GM18868 (cell line): Measurements from ENCODE around the gene SMTN.
"Not testable (repeated sequence)": the region's sequence is repeated elsewhere in the genome, so short reads cannot be mapped to it uniquely, and the experiment has no call there.

Source experiments
- ATAC-seq: cut with Tn5 transposase; IDR thresholded peaks from one replicate; pipeline ENCODE4 v1.9.1; 2021; ENCODE audit warnings: mild to moderate bottlenecking, moderate library complexity; ENCODE audit not compliant: unreplicated experiment

The SMTN gene

GRCh38 chr22:31080848-31081649, at the start of gene SMTN:
Gene SMTN (plus strand): TSS chr22:31081318. CDS start chr22:31083259, 1,941 bp downstream.
- peak; percentile 63 for ATAC-seq

GRCh38 chr22:31036671-31037550, 44.2 kb upstream of the SMTN start:
- no peak for ATAC-seq

GRCh38 chr22:31038686-31039085, 42.4 kb upstream of the SMTN start:
- ATAC-seq, result no peak

DNA sequence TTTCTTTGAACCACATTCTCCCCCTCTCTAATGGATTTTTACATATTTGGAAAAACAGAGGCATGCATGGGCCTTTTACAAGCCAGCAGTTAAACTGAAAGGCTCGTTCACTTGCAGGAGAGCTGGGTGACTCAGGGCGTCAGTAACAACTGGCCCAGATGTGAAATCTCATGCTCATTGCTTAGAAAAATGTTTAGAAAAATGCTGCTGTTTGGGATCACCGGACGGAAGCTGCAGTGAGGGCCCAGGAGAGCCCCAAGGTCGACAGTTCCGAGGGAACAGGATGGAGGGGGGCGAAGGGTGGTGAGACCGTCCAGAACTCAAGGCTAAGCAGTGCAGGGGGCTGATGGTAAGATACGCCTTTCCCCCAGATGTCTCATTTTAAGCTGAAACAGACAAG, 41.7 kb upstream of the SMTN start:
- ATAC-seq, result no peak

DNA sequence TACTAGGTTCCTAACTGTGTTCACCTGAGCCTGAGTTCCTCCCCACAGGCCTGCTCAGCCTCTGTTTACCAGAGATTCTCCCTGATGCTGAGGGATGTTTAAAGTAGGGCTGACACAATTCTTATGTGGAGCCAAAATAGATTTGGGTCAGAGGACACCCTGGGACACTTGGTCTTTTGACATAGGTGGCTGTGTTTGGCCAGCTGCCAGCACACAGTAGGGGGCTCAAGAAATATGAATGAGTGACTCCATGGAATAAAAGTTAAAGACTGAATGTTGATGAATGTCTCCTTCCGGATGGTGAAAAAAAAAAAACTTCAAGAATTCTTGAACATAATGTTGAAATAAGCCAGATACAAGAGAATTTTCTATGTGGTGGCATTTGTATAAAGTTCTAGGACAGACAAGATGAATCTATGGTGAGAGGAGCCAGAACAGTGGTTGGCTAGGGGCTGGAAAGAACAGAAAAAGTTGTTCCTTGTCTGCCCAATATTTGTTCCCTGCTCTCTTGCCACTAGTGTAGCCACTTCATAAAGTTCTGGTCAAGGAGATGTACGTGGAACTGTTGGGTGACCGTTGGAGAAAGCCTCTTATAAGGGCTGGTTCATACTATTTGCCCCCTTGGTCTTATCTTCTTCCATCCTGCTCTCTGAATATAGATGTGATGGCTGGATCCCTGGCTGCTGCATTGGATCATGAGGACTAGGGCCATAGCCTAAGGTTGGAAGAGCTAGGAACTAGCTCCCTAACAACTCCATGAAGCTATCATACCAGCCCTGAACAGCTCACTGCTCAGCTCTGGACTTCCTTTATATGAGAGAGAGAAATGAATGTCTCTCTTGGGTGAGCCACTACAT, 40.3 kb upstream of the SMTN start:
- no peak for ATAC-seq

- ATAC-seq, result no peak
These were observed 36.8 kb upstream of the SMTN start for GRCh38 chr22:31044262-31044861.

DNA sequence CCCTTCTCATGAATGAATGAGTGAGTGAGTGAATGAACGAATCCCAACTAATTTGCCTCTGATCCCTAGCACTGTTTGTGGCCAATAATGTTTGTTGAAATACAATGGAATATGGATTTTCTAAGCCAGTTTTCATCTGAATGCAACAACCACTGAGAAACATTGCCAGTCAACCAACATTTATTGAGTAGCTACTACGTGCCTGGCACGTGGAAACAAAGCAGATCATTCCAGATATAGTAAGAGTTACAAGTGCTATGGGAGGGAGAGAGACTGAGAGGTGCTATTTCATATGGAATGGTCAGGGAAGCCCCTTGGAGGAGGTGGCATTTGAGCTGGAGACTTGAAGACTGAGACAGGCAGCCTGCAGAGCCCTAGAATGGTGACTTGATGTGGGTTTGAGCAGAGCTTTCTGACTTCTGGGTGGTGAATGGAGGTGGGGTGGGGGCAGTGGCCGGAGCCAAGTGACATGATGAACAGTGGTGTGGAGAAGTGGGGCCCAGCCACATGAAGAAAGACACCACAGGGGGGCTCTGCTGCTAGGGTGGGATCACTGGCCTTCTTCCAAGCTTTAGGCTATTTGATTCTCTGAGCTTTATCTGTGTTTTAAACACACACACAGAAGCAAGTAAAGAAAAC, 35.1 kb upstream of the SMTN start:
- ATAC-seq, result no peak

DNA sequence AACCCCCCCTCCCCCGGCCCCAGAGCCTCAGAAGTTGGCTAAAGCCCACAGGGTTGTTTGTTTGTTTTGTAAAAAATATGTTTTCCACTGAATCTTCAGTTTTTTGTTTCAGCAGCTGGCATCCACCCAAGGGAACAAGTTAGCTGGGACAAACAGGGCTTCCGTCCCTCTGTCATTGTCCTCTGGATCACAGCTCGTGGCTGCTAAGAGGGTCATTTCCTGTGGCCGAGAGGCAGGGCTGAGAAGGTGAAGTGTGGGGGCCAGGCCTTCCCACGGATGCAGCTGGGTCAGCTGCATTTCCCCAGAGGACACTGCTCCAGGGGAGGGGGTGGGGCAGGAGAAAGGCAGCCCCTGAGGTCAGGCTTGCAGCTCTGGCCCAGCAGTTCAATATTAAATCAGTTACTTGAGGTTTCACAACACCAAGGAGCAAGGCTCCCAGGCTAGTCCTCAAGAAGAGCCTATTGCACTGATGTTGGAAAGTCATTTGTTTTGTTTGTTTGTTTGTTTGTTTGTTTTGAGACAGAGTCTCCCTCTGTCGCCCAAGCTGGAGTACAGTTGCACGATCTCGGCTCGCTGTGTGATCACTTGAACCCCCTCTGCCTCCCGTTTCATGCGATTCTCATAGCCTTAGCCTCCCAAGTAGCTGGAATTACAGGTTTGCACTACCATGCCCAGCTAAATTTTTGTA, 34.4 kb upstream of the SMTN start:
- ATAC-seq, result no peak

DNA sequence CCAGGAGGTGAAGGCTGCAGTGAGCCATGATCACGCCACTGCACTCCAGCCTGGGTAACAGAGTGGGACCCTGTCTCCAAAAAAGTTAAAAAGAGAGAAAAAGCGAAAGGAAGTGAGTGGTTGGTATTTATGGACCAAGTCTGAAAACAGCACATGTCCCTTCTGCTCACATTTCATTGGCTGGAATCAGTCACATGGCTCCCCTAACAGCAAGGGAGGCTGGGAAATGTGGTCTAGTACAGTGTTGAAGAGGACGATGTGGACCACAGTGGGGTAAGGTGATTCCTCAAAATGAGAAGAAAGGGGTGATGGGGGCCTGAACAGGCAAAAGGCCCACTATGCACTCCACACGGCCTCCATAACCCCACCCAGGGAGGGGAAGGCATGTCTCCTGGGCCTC, 32.5 kb upstream of the SMTN start:
- no peak for ATAC-seq

DNA sequence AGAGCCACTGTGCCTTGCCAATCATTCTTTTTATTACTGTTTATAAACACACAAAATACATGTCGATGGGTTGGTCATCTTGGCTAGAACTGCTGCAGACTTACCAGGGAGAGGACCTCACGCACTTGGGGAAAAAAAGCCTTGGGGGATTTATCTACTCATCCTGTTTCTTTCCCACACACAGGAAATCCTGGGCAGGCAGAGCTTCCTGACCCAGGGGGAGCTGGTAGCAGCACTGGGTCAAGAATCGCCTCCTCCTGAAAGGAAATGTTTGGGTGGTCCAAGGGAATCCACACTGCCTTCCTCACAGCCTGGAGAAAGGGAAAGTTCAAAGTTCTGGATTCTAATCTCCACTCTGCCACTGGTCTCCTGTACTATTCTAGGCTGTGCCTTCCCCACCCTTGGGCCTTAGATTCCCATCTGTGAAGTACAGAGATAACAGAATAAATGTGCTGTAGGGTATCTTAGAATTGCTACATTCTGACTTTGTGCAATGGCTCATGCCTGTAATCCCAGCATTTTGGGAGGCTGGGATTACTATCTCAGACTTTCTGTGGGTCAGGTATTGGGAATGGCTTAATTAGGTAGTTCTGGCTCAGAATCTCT, 31.2 kb upstream of the SMTN start:
- no peak for ATAC-seq

GRCh38 chr22:31055117-31055634, 25.9 kb upstream of the SMTN start:
- ATAC-seq, result no peak

- no peak for ATAC-seq
These were observed 25.4 kb upstream of the SMTN start for GRCh38 chr22:31055635-31056159.

- no peak for ATAC-seq
These were observed 24.0 kb upstream of the SMTN start for GRCh38 chr22:31056986-31057599.

DNA sequence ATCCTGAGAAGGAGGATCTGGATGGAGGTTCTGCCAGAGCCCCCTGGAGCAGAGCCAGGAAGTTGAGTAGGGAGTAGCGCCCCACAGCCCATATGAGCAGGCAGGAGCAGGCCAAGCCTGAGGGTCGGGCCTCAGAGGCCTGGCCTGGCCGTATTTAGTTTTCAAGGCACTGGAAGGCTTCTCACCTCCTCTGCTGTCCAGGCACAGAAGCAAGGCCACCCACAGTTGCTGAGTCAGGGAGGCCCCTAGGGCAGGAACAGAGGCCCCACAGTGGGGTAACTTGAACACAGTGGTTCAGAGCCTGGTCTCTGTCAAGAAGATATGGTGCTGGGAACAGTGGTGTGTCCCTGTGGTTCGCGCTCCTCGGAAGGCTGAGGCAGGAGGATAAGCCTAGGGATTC, 21.5 kb upstream of the SMTN start:
- not testable (repeated sequence) for ATAC-seq

DNA sequence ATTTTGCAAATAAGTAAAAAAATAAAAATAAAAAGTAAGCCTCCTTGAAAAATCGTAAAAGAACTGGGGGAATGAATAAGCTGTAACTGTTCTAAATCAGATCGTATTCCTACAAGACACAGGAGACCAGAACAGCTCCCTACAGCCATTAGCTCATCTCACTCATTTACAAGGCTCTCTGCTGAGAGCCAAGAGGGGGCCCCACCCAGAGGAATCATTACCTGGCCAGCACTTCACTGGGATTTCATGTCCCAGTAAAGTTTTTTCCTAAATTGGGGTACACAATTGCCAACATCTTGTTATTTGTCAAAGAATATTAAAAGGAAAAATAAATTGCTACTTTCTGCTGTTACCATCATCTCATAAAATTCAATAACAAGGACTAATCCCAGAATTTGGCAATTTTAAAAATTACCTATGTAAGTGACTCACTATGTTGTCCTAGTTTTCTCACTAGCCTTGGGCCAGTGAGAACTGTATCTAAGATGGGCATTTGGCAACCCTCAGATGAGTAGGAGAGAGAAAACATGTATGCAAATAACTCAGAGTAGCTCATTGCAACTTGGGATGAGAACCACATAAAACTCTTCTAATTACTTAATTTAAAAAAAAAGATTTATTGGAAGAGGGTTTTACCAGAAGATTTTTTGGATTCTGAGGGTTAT, 18.4 kb upstream of the SMTN start:
- ATAC-seq, result no peak

- ATAC-seq, result no peak
These were observed 16.7 kb upstream of the SMTN start for GRCh38 chr22:31064369-31064768.

DNA sequence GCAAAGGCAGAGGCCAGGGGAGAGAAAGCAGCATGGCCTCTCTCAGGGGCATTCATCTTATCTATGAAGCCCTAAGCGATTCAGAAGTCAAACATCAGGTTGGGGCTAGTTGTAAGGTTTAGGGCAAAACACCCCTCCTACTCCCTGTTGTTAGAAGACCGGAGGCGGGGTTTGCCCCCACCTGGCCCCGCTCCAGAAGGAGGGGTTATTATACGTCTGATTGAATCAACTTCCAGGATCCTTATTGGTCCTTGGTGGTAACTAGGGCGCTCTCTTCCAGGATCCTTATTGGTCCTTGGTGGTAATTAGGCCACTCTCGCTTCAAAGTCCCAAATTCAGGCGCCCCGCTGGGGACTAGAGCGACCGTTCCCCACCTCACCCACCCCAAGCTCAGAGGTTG, 12.1 kb upstream of the SMTN start:
- ATAC-seq, result no peak
